Upper lobe of left lung (tissue), 6 donors: Measurements from ENCODE around the gene LRBA. TPM values are rescaled to one million over a fixed set of nuclear protein-coding genes. Genes with fewer than 3 reads are reported as not detected.
"Not testable (repeated sequence)": the region's sequence is repeated elsewhere in the genome, so short reads cannot be mapped to it uniquely, and the experiment has no call there.

Source experiments
- ATAC-seq, 2 donors: fragments of 200-7000 bp; cut with Tn5 transposase; one replicate each; pipeline ENCODE4 v1.9.1; 2022; ENCODE audit warnings: mild to moderate bottlenecking in 2 of 2, moderate library complexity in 2 of 2; ENCODE audit not compliant: low FRiP score in 2 of 2
- DNase-seq, 2 donors: peaks; one replicate each; pipeline ENCODE4 v3.0.0-alpha.2; 2019 to 2020
- H3K27ac ChIP-seq, 4 donors: fragments of 200-600 bp; sonication (generic); one replicate each; pipeline ENCODE4 v1.5.1; 2016 to 2019
- H3K27me3 ChIP-seq, 4 donors: fragments of 200-600 bp; sonication (generic); one replicate each; pipeline ENCODE4 v1.5.1; 2017 to 2019
- H3K36me3 ChIP-seq, 4 donors: fragments of 200-600 bp; sonication (generic); one replicate each; pipeline ENCODE4 v1.5.1; 2016 to 2019
- H3K4me1 ChIP-seq, 4 donors: fragments of 200-600 bp; sonication (generic); one replicate each; pipeline ENCODE4 v1.5.1; 2018 to 2019
- H3K4me3 ChIP-seq, 4 donors: fragments of 200-600 bp; sonication (generic); one replicate each; pipeline ENCODE4 v1.5.1; 2017 to 2019; ENCODE audit warnings: mild to moderate bottlenecking in 2 of 4, moderate library complexity in 1 of 4
- H3K9me3 ChIP-seq, 4 donors: fragments of 200-600 bp; sonication (generic); one replicate each; pipeline ENCODE4 v1.5.1; 2018 to 2019
- EP300 ChIP-seq, 4 donors: sonication (generic); formaldehyde crosslinking; IDR thresholded peaks; one replicate each; pipeline ENCODE4 v1.5.1; 2017; ENCODE audit warnings: antibody characterized with exemption in 4 of 4, control low read depth in 2 of 4
- POLR2A ChIP-seq, 4 donors: fragments of 450-650 bp; IDR thresholded peaks; one replicate each; pipeline ENCODE4 v1.5.1; 2016 to 2017; ENCODE audit warnings: antibody characterized with exemption in 4 of 4, mild to moderate bottlenecking in 2 of 4
- POLR2AphosphoS5 ChIP-seq, 2 donors: sonication (generic); formaldehyde crosslinking; IDR thresholded peaks; one replicate each; pipeline ENCODE4 v1.5.1; 2017; ENCODE audit warnings: antibody characterized with exemption in 2 of 2
- WGBS, 2 donors: methylation state at CpG; one replicate each; pipeline ENCODE4 v1.1.5; 2017 to 2018; 5-methylcytosine and 5-hydroxymethylcytosine counted together
- total RNA-seq, 6 donors: library from RNA; depleted of rRNA in 4 of 6; stranded (reverse); fragments of >200 nt in 4 of 6; gene quantifications; one replicate each; pipeline versions ENCODE4 v1.1.0 to v1.2.1, GENCODE V29; 2016 to 2021
- TF ChIP-seq, protein P1 (sequence below), 6 experiments: fragments of 450-650 bp in 4 of 6; fragments of 200-600 bp in 2 of 6; sonication (generic) in 2 of 6; IDR thresholded peaks; one replicate each; pipeline ENCODE4 v1.5.1; 2016 to 2019; ENCODE audit warnings: antibody characterized with exemption in 6 of 6
- donor health status: DM: no; HTN: no; CAD: no; lungs with moderate emphysema.
- donor health status: DM: no; HTN: yes; CAD: no; lungs with severe emphysema.

Gene LRBA
- total RNA-seq, 6 donors from 2014 or later, result 34.7 to 139 (median 56.4) TPM

DNA sequence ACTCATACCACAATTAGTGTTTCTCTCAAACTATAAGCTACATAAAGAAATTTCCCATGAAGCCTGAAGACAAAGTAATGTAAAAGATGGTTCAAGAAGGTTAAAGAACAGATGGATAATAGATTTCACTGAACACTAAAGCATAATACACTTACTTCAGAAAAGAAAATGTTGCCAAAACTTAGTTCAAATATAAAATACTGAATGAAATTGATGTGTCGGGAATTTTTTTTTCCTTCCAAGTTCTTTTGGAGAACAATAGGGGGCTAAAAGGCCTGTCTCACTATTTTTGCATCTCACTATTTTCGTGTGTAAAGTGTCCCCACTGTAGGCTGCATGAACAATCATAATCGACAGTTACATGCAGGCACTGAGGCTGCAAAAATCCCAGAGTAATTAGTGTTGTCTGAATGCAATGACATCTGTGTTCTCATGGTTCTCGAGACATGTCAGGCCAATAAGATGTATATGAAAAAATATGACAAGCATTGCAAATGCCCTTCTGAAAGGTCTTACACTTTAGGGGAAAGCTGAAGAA lies 445.0 kb downstream of the LRBA start:
- no peak overlapping the region for H3K27ac ChIP-seq
- ATAC-seq (no peak), DNase-seq (no peak)
- no peaks in the 10 kb centered on the region for H3K9me3 ChIP-seq
- no peaks in the 10 kb centered on the region for H3K27me3 ChIP-seq
- no peak overlapping the region for H3K4me3 ChIP-seq
- TF ChIP-seq POLR2A (IDR thresholded peaks at IDR 0.05), result no peak
- TF ChIP-seq POLR2AphosphoS5 (IDR thresholded peaks at IDR 0.05), result no peak
- TF ChIP-seq, protein P1, sequence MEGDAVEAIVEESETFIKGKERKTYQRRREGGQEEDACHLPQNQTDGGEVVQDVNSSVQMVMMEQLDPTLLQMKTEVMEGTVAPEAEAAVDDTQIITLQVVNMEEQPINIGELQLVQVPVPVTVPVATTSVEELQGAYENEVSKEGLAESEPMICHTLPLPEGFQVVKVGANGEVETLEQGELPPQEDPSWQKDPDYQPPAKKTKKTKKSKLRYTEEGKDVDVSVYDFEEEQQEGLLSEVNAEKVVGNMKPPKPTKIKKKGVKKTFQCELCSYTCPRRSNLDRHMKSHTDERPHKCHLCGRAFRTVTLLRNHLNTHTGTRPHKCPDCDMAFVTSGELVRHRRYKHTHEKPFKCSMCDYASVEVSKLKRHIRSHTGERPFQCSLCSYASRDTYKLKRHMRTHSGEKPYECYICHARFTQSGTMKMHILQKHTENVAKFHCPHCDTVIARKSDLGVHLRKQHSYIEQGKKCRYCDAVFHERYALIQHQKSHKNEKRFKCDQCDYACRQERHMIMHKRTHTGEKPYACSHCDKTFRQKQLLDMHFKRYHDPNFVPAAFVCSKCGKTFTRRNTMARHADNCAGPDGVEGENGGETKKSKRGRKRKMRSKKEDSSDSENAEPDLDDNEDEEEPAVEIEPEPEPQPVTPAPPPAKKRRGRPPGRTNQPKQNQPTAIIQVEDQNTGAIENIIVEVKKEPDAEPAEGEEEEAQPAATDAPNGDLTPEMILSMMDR (IDR thresholded peaks at IDR 0.05), result no peak
- TF ChIP-seq EP300 (IDR thresholded peaks at IDR 0.05), result no peak
- H3K4me1 ChIP-seq, result no peaks in the 10 kb centered on the region
- 93 to 96% methylated on average over 4 of the region's 4 CpGs for WGBS, 2 donors
- H3K36me3 ChIP-seq, result peaks cover 0 to 6% (median 0%) of the 10 kb centered on the region in 4 donors

DNA sequence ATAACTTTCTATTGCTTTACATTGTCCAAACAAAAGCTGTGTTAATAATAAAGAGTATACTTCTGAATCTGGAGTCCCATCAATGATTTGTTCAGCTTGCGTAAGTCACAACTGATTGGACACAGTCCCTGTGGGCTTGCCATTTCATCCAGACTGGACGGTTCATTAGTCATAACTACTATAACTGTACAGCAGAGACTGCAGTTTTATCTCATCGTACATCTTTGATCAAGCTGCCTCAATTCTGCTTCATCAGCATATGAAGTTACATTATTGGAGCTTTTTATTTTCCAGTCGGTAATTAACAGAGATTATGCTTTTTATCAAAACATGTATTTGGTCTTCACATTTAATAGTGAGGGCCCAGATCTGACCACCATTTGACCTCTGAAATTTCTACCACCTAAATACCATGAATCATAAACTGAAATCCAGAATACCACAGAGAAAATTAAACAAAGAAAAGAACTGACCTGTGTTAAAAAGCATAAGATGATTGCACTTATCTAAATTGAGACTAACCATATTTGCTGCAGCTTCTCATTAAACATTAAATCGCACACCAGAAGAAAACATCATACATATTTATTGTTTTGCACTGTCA lies 445.6 kb downstream of the LRBA start:
- 88 to 91% methylated on average over 5 of the region's 5 CpGs for WGBS, 2 donors
- Histone ChIP-seq H3K27me3 (no peaks in the 10 kb centered on the region), H3K36me3 (peaks cover 0 to 6% (median 0%) of the 10 kb centered on the region in 4 donors), H3K27ac (no peak overlapping the region), H3K9me3 (no peaks in the 10 kb centered on the region), H3K4me3 (no peak overlapping the region), H3K4me1 (no peaks in the 10 kb centered on the region)
- TF ChIP-seq EP300 (IDR thresholded peaks at IDR 0.05) (no peak), POLR2A (IDR thresholded peaks at IDR 0.05) (no peak), POLR2AphosphoS5 (IDR thresholded peaks at IDR 0.05) (no peak)
- TF ChIP-seq, protein P1 (IDR thresholded peaks at IDR 0.05), result no peak
- no peak for ATAC-seq
- no peak for DNase-seq

DNA sequence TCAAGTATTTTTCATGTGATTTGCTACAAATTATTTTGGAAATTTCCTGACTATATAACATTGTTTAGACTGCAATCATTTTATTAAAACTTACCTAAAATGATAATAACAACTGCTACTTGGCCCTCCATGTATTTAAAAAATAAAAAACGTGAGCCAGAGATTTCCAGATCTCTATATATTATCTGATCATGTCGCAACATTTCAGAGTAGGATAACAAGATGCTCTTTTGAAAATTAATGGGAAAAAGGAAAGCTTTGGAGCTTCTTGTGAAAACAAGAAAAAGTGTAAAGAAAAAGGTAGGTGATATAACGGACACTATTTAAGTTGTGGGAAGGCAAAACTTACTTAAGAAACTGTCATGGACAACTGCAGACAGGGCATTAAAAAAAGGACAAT lies 448.0 kb downstream of the LRBA start:
- Histone ChIP-seq H3K4me3 (no peak overlapping the region), H3K27me3 (no peaks in the 10 kb centered on the region), H3K27ac (no peak overlapping the region), H3K9me3 (no peaks in the 10 kb centered on the region), H3K36me3 (peaks cover 0 to 6% (median 0%) of the 10 kb centered on the region in 4 donors), H3K4me1 (no peaks in the 10 kb centered on the region)
- DNase-seq, result no peak
- WGBS, 2 donors, result 89% methylated on average over 3 of the region's 3 CpGs
- TF ChIP-seq EP300 (IDR thresholded peaks at IDR 0.05), result no peak
- ATAC-seq, result no peak

DNA sequence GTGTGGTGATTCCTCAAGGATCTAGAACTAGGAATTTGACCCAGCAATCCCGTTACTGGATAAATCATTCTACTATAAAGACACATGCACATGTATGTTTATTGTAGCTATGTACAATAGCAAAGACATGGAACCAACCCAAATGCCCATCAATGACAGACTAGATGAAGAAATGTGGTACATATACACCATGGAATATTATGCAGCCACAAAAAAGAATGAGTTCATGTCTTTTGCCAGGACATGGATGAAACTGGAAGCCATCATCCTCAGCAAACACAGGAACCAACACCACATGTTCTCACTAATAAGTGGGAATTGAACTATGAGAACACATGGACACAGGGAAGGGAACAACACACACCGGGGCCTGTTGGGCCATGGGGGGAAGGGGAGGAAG lies 450.1 kb downstream of the LRBA start:
- H3K9me3 ChIP-seq, H3K4me1 ChIP-seq, H3K27me3 ChIP-seq, H3K27ac ChIP-seq, H3K4me3 ChIP-seq, ATAC-seq, DNase-seq, H3K36me3 ChIP-seq: not testable (repeated sequence)
- WGBS, 2 donors, result 95 to 100% methylated on average over 2 of the region's 2 CpGs

DNA sequence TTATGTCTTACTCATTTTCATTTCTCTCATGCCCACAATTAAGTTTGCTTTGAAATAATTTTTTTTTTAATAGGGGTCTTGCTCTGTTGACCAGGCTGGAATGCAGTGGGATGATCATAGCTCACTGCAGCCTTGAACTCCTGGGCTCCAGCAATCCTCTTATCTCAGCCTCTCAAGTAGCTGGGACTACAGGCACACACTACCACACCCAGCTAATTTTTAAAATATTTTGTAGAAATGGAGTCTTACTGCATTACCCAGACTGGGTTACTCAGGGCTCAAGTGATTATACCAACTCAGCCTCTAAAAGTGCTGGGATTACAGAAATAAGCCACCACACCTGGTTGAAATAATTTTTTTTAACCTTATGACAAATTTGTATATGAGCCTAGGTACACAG lies 452.3 kb downstream of the LRBA start:
- no peaks in the 10 kb centered on the region for H3K9me3 ChIP-seq
- no peak overlapping the region for H3K27ac ChIP-seq
- H3K4me3 ChIP-seq, result no peak overlapping the region
- ATAC-seq (no peak), DNase-seq (no peak)
- no peaks in the 10 kb centered on the region for H3K36me3 ChIP-seq
- H3K4me1 ChIP-seq, result no peaks in the 10 kb centered on the region
- no peak for TF ChIP-seq POLR2A (IDR thresholded peaks at IDR 0.05)
- no peak for TF ChIP-seq EP300 (IDR thresholded peaks at IDR 0.05)
- TF ChIP-seq POLR2AphosphoS5 (IDR thresholded peaks at IDR 0.05), result no peak
- TF ChIP-seq, protein P1 (IDR thresholded peaks at IDR 0.05), result no peak
- H3K27me3 ChIP-seq, result no peaks in the 10 kb centered on the region

DNA sequence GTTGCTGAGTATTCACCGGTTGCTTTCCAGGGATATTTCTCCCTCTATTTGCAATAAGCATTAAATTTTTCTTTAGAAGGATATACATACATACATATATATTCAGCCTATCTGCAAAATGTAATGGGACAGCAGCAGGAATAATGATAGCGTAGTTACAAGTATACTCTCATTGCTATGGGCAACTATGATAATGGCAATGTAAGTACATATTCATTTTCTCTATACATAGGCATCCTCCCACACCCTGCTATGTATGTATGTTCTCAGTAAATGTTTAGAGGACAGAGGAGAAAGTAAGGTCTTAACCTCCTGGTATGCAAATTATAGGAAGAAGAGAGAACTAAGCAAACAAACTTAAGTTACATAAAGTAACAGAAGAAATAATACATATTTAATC lies 452.8 kb downstream of the LRBA start:
- Histone ChIP-seq H3K4me3 (no peak overlapping the region), H3K4me1 (no peaks in the 10 kb centered on the region), H3K27me3 (no peaks in the 10 kb centered on the region), H3K9me3 (no peaks in the 10 kb centered on the region), H3K36me3 (no peaks in the 10 kb centered on the region), H3K27ac (no peak overlapping the region)
- ATAC-seq (no peak), DNase-seq (no peak)
- WGBS, 2 donors, result 94 to 99% methylated on average over 2 of the region's 2 CpGs
- no peak for TF ChIP-seq POLR2AphosphoS5 (IDR thresholded peaks at IDR 0.05)
- TF ChIP-seq EP300 (IDR thresholded peaks at IDR 0.05), result no peak
- no peak for TF ChIP-seq POLR2A (IDR thresholded peaks at IDR 0.05)
- TF ChIP-seq, protein P1 (IDR thresholded peaks at IDR 0.05), result no peak
